C4-2B (cell line): ENCODE data around the gene DNAJC30.

Experiments used
- ZFX ChIP-seq: fragments of 450-650 bp; IDR thresholded peaks from 2 replicates; pipeline ENCODE4 v1.6.1; 2017
- TF ChIP-seq, protein P1 (sequence below): fragments of 450-650 bp; conservative IDR thresholded peaks from 2 replicates; pipeline ENCODE4 v1.5.1; 2017; ENCODE audit warnings: mild to moderate bottlenecking

DNA sequence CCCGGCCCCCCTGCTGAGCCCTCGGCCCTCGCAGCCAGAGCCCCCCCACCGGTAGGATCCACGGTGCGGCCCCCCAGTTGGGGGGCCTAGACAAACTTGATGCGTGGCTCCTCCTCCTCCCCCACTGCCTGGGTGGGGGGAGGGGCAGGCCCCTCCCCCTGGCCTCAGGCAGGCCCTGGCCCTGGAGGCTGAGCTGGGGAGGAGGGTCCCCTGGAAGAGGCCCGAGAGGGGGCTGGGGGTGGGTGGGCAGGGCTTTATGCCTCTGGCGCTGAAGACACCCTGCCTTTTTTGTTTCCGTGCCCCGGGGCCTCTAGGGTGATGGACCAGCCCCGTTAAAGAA lies 12.0 kb downstream of the DNAJC30 start:
- TF ChIP-seq, protein P1, sequence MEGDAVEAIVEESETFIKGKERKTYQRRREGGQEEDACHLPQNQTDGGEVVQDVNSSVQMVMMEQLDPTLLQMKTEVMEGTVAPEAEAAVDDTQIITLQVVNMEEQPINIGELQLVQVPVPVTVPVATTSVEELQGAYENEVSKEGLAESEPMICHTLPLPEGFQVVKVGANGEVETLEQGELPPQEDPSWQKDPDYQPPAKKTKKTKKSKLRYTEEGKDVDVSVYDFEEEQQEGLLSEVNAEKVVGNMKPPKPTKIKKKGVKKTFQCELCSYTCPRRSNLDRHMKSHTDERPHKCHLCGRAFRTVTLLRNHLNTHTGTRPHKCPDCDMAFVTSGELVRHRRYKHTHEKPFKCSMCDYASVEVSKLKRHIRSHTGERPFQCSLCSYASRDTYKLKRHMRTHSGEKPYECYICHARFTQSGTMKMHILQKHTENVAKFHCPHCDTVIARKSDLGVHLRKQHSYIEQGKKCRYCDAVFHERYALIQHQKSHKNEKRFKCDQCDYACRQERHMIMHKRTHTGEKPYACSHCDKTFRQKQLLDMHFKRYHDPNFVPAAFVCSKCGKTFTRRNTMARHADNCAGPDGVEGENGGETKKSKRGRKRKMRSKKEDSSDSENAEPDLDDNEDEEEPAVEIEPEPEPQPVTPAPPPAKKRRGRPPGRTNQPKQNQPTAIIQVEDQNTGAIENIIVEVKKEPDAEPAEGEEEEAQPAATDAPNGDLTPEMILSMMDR = no peak
- no peak for TF ChIP-seq ZFX
